Astrocyte (in vitro differentiated cells and primary cell): ENCODE measurements around the gene TRPM2.

ENCODE experiments used
- EZH2 ChIP-seq: IDR thresholded peaks from 2 replicates; pipeline ENCODE4 v1.6.1; 2012; ENCODE audit warnings: mild to moderate bottlenecking, low read length, inconsistent platforms; ENCODE audit not compliant: insufficient read depth
- TF ChIP-seq, protein P1 (sequence below): IDR thresholded peaks from 2 replicates; pipeline ENCODE4 v1.5.1; 2011; ENCODE audit warnings: low read depth, mild to moderate bottlenecking, inconsistent platforms, low read length, moderate library complexity; ENCODE audit not compliant: insufficient read depth

DNA sequence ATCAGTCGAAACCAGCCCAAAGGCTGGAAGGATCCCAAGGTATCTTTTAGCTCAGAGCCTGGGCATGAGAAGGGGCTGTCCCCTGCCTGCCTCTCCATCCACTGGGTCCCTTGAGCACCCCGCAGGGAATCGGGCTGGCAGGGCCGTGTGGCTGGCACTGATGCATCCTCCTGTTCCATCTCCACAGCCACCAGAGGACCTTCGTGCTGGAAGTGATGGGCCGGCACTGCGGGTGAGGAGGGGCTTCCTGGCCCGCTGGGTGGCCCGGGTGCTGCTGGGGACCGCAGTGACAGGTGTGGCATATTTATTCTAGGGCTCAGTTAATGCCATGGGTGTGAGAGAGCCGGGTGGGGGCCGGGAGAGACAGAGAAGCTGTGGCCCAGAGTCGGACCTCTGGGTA is 40.0 kb upstream of the TRPM2 start:
- TF ChIP-seq, protein P1, sequence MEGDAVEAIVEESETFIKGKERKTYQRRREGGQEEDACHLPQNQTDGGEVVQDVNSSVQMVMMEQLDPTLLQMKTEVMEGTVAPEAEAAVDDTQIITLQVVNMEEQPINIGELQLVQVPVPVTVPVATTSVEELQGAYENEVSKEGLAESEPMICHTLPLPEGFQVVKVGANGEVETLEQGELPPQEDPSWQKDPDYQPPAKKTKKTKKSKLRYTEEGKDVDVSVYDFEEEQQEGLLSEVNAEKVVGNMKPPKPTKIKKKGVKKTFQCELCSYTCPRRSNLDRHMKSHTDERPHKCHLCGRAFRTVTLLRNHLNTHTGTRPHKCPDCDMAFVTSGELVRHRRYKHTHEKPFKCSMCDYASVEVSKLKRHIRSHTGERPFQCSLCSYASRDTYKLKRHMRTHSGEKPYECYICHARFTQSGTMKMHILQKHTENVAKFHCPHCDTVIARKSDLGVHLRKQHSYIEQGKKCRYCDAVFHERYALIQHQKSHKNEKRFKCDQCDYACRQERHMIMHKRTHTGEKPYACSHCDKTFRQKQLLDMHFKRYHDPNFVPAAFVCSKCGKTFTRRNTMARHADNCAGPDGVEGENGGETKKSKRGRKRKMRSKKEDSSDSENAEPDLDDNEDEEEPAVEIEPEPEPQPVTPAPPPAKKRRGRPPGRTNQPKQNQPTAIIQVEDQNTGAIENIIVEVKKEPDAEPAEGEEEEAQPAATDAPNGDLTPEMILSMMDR = no peak
- no peak for TF ChIP-seq EZH2
